IPS-15b (cell line): ENCODE data around the gene ERBIN.
"Not testable (repeated sequence)": the region's sequence is repeated elsewhere in the genome, so short reads cannot be mapped to it uniquely, and the experiment has no call there.

Experiments
- H3K27me3 ChIP-seq: one replicate; pipeline ENCODE4 v1.6.1; 2013; ENCODE audit warnings: low read length; ENCODE audit not compliant: control insufficient read depth, insufficient read depth
- H3K36me3 ChIP-seq: one replicate; pipeline ENCODE4 v1.6.1; 2013; ENCODE audit warnings: low read length; ENCODE audit not compliant: control insufficient read depth, insufficient read depth
- H3K4me1 ChIP-seq: one replicate; pipeline ENCODE4 v1.6.1; 2013; ENCODE audit warnings: mild to moderate bottlenecking, low read length; ENCODE audit not compliant: control insufficient read depth, insufficient read depth
- H3K4me3 ChIP-seq: one replicate; pipeline ENCODE4 v1.5.1; 2013; ENCODE audit warnings: low read depth, low read length
- H3K9ac ChIP-seq: one replicate; pipeline ENCODE4 v1.6.1; 2013; ENCODE audit warnings: low read depth, mild to moderate bottlenecking, low read length
- H3K9me3 ChIP-seq: one replicate; pipeline ENCODE4 v1.6.1; 2013; ENCODE audit warnings: mild to moderate bottlenecking, low read length; ENCODE audit not compliant: control insufficient read depth, insufficient read depth

ERBIN gene, protein sequence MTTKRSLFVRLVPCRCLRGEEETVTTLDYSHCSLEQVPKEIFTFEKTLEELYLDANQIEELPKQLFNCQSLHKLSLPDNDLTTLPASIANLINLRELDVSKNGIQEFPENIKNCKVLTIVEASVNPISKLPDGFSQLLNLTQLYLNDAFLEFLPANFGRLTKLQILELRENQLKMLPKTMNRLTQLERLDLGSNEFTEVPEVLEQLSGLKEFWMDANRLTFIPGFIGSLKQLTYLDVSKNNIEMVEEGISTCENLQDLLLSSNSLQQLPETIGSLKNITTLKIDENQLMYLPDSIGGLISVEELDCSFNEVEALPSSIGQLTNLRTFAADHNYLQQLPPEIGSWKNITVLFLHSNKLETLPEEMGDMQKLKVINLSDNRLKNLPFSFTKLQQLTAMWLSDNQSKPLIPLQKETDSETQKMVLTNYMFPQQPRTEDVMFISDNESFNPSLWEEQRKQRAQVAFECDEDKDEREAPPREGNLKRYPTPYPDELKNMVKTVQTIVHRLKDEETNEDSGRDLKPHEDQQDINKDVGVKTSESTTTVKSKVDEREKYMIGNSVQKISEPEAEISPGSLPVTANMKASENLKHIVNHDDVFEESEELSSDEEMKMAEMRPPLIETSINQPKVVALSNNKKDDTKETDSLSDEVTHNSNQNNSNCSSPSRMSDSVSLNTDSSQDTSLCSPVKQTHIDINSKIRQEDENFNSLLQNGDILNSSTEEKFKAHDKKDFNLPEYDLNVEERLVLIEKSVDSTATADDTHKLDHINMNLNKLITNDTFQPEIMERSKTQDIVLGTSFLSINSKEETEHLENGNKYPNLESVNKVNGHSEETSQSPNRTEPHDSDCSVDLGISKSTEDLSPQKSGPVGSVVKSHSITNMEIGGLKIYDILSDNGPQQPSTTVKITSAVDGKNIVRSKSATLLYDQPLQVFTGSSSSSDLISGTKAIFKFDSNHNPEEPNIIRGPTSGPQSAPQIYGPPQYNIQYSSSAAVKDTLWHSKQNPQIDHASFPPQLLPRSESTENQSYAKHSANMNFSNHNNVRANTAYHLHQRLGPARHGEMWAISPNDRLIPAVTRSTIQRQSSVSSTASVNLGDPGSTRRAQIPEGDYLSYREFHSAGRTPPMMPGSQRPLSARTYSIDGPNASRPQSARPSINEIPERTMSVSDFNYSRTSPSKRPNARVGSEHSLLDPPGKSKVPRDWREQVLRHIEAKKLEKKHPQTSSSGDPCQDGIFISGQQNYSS (N-terminal part only)

DNA sequence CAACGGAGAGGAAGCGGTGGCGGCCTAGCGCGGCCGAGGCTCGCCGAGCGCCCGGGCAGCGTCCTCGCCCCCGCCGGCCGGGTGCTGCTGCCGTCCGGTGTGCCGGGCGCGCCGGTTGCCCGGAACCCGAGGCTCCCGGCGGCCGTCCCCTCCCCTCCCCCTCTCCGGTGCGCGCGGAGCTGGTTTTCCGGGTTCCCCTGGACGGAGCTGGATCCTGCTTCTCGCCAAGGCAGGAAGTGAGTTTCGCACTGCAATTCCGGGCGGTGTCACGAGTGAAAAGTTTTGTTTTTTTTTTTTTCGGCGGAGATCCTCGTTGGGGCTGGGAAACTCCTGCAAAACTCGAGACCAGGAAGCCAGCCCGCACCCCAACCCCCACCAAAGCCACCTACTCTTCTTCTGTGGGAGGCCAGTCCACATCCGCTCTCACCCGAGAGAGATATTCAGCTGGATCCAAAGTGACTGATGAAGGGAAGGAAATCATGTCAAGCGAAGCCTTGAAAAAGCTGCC, at the start of gene ERBIN:
Gene ERBIN (plus strand): TSS at position 300 of the 508 bp plus-strand sequence. CDS start 66,144 bp downstream, outside the sequence.
- peaks cover 21% of the 10 kb centered on the region for H3K27me3 ChIP-seq
- peaks cover 21% of the 10 kb centered on the region for H3K4me1 ChIP-seq
- H3K4me3 ChIP-seq = peak within 1 kb of the TSS; percentile 88
- no peaks in the 10 kb centered on the region for H3K9me3 ChIP-seq
- H3K36me3 ChIP-seq = no peaks in the 10 kb centered on the region
- peak within 1 kb of the TSS; percentile 92 for H3K9ac ChIP-seq

DNA sequence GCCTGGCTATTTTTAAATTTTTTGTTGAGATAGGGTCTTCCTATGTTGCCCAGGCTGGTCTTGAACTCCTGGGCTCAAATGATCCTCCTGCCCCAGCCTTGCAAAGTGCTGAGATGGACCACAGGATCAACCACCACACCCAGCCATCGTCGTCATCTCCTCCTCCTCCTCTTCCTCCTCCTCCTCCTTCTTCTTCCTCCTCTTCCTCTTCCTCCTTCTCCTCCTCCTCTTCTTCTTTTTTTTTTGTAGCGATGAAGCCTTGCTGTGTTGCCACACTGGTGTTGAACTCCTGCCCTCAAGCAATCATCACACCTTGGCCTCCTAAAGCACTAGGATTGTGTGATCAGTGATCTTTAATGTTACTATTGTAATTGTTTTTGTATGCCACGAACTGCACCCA, 49.4 kb upstream of the ERBIN start:
- Histone ChIP-seq H3K9me3 (no peaks in the 10 kb centered on the region), H3K4me1 (no peaks in the 10 kb centered on the region), H3K27me3 (no peaks in the 10 kb centered on the region), H3K36me3 (no peaks in the 10 kb centered on the region), H3K9ac (no peak overlapping the region), H3K4me3 (no peak overlapping the region)

DNA sequence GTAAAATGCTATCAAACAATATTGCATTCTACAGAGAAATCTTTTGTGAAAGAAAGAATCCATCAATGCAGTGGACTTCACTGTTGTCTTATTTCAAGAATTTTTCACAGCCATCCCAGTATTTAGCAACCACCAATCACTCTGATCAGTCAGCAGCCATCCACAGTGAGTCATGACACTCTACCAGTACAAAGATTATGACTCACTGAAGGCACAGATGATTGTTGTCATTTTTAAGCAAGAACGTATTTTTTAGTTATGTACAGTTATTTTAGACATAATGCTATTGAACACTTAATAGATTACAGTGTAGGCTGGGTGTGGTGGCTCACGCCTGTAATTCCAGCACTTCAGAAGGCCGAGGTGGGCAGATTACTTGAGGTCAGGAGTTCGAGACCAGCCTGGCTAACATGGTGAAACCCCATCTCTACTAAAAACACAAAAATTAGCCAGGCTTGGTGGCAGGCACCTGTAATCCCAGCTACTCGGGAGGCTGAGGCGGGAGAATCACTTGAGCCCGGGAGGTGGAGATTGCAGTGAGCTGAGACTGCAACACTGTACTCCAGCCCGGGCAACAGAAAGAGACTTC, 46.6 kb upstream of the ERBIN start:
- H3K4me1 ChIP-seq, H3K36me3 ChIP-seq, H3K9ac ChIP-seq, H3K4me3 ChIP-seq, H3K9me3 ChIP-seq, H3K27me3 ChIP-seq: not testable (repeated sequence)

DNA sequence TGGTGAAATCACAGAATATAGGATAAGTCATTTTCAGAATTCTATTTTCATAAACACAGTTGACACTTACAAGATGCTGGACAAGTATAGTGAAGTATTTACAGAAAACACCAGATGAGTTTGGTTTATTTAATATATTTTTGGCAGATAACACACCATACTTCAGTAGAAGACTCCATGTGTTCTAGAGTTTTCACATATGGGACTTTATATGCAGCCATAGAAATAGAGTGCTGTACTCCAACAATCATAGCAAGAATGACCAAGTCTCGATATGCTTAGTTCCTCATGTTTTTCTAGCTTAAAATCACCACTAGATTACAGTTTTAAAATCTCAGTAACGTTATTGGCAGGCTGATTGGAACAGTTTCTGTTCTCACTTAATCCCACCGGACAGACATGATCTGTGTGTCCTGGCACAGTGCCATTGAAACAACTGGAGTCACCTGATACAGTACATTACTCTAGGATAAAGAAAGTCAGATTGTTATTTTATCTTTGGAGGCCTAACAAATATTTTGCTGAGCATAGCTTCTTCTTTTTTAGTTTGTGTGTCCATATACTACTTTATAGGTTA, 45.8 kb upstream of the ERBIN start:
- no peak overlapping the region for H3K4me3 ChIP-seq
- no peaks in the 10 kb centered on the region for H3K36me3 ChIP-seq
- no peaks in the 10 kb centered on the region for H3K27me3 ChIP-seq
- no peak overlapping the region for H3K9ac ChIP-seq
- no peaks in the 10 kb centered on the region for H3K9me3 ChIP-seq
- no peaks in the 10 kb centered on the region for H3K4me1 ChIP-seq

DNA sequence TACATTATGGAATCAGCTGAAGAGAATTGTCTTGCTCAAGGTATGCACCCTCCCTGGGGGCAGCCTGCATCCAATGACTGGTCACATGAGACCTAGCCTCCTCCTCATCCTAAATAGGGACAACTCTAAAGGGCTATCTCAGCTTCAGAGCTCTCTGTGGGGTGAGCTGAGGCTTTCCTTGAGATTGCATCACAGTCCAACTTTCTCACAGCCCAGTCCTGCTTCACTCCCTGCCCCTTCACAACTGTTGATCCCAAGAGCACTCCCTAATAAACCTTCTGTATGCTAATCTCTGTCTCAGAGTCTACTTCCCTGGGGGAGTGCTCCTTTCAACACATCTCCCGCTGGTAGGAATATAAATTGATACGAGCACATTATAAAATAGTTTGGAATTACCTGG, 44.1 kb upstream of the ERBIN start:
- H3K9me3 ChIP-seq = no peaks in the 10 kb centered on the region
- no peak overlapping the region for H3K9ac ChIP-seq
- no peaks in the 10 kb centered on the region for H3K4me1 ChIP-seq
- no peaks in the 10 kb centered on the region for H3K27me3 ChIP-seq
- H3K4me3 ChIP-seq = no peak overlapping the region
- H3K36me3 ChIP-seq = no peaks in the 10 kb centered on the region

DNA sequence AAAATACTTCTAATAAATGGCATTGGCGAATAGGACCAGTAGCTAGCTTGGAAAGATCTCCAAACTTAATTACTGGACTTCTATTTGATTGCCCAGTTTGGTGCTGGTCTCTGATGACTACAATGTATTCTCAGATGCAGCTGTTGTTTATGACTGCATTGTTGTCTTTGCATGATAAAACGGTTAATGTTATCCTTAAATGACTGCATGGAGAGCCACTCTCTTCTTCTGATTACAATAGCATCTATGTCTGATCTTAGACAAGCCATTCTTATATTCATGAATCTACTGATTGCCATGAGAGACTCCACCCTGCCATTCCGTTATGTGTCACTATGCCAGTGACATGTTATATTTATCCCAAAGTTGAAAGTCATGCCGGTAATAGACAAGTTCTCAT, 42.9 kb upstream of the ERBIN start:
- H3K9me3 ChIP-seq = no peaks in the 10 kb centered on the region
- no peak overlapping the region for H3K4me3 ChIP-seq
- H3K36me3 ChIP-seq = no peaks in the 10 kb centered on the region
- H3K27me3 ChIP-seq = no peaks in the 10 kb centered on the region
- no peaks in the 10 kb centered on the region for H3K4me1 ChIP-seq
- H3K9ac ChIP-seq = no peak overlapping the region

DNA sequence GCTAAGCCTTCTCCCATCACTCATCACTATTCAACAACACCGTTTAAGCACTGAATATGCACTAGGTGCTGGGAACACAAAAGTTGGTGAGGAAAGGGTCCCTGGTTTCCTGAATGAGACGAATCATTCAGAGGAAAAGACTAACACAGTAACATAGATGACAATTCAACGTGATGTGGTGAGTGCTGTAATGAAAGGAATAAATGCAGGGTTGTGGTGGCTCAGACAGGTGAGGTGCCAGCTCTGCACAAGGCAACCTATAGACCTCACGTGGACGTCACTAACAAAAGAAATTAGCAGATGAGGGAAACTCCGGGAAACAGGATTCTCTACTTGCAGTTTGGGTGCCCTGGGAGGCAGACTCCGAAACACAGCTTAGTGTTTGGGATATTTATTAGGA, 40.0 kb upstream of the ERBIN start:
- H3K4me3 ChIP-seq = no peak overlapping the region
- H3K36me3 ChIP-seq = no peaks in the 10 kb centered on the region
- H3K27me3 ChIP-seq = no peaks in the 10 kb centered on the region
- H3K4me1 ChIP-seq = no peaks in the 10 kb centered on the region
- H3K9ac ChIP-seq = no peak overlapping the region
- no peaks in the 10 kb centered on the region for H3K9me3 ChIP-seq

DNA sequence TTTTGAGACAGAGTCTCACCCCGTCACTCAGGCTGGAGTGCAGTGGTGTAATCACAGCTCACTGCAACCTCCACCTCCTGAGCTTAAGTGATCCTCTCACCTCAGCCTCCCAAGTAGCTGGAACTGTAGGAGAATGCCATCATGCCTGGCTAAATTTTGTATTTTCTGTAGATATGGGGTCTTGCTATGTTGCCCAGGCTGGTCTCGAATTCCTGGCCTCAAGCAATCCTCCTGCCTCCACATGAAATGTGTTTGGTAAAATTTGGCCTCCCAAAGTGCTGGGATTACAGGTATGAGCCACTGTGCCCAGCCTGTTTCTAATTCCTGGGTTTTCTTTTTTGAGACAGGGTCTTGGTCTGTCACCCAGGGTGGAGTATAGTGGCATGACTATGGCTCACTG, 34.4 kb upstream of the ERBIN start:
- not testable (repeated sequence) for H3K27me3 ChIP-seq, H3K4me1 ChIP-seq, H3K9me3 ChIP-seq, H3K36me3 ChIP-seq, H3K9ac ChIP-seq, H3K4me3 ChIP-seq

DNA sequence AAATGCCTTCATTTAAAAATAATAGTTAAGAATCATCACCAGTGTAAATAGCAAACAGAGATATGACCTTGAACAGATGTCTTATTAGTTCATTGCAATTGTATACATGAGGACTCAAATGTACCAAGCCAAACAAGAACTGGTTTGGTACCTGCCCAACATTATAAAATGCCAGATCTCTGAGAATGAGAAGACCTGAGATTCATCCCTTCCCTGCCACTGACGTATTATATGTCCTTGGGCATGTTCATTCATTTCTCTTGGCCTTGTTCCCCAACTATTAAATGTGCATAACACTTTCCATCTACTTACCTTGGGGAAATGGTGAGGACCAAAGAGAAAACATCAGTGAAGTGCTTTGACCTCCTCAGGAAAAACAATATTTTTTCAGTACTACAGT, 33.6 kb upstream of the ERBIN start:
- H3K9me3 ChIP-seq = no peaks in the 10 kb centered on the region
- H3K9ac ChIP-seq = no peak overlapping the region
- no peaks in the 10 kb centered on the region for H3K27me3 ChIP-seq
- H3K4me3 ChIP-seq = no peak overlapping the region
- H3K36me3 ChIP-seq = no peaks in the 10 kb centered on the region
- no peaks in the 10 kb centered on the region for H3K4me1 ChIP-seq

DNA sequence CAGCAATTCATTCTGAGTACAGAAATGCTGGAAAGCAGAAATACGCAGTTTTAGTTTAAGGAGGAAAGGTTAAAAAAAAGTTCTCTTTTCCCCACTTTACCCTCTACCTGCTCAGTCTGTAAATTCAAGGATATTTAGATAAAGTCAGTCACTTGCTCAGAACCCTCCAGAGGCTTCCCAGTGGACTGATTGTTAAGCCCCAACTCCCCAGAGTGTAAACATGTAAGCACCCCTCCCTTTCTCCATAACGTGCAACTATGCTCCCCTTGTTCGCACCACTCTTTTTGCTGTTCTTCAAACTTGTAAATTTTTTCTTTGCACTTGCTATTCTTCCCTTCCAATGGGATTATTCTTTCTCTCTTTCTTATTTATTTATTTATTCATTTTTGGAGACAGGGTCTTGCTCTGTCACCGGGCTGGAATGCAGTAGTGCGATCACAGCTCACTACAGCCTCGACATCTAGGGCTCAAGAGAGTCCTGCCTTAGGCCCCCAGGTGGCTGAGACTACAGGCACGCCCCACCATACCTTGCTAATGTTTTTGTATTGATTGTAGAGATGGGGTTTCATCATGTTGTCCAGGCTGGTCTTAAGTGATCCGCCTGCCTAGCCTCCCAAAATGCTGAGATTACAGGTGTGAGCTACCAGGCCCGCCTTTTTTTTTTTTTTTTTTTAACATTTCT, 32.5 kb upstream of the ERBIN start:
- Histone ChIP-seq H3K27me3 (no peaks in the 10 kb centered on the region), H3K9me3 (no peaks in the 10 kb centered on the region), H3K36me3 (no peaks in the 10 kb centered on the region), H3K9ac (no peak overlapping the region), H3K4me1 (no peaks in the 10 kb centered on the region), H3K4me3 (no peak overlapping the region)
